ENCODE measurements around the gene MRPL43.
"Not testable (repeated sequence)": the region's sequence is repeated elsewhere in the genome, so short reads cannot be mapped to it uniquely, and the experiment has no call there.

- TF ChIP-seq EZH2 (IDR thresholded peaks at IDR 0.05; ENCODE audit: borderline replicate concordance, low read depth, low read length, severe bottlenecking); CTCF (IDR thresholded peaks at IDR 0.05; ENCODE audit: borderline replicate concordance, extremely low read depth, low read length, poor library complexity, severe bottlenecking): not testable (repeated sequence)
Measured at GRCh38 chr10:100975397-100975796, 11.9 kb downstream of the MRPL43 start.
